GM12872 (cell line): ENCODE measurements around the gene RPP30.

Source experiments
- TF ChIP-seq, protein P1 (sequence below): IDR thresholded peaks from 3 replicates; pipeline ENCODE4 v1.5.1; 2011; ENCODE audit warnings: low read depth, mild to moderate bottlenecking, low read length, moderate library complexity; ENCODE audit not compliant: insufficient read depth

RPP30 gene

DNA sequence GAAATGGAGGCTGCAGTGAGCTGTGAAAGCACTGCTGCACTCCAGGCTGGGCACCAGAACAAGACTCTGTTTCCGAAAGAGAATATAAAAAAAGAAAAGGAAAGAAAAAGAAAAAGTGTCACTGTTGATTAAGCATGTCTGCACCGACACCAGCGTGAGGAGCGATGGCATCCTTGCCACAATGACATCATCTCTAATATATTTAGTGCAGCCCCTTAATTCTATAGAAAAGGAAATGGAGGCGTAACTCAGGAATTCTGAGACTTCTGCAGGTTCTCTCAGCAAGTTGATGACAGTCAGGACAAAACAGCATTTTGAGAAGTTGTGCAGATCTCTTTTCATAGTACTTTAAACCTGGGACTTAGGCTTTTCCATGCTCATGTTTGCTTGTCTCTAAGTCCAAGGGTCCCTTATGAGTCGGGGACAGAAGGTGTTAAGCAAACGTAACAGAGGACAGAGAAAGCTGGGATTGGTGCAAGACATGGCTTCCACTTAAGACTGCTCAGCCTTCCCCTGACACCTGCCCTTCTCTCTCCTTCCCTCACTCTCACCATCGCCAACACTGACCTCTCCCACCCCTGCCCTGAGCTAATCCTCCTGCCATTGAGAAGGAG lies 66.0 kb downstream of the RPP30 start:
- TF ChIP-seq, protein P1, sequence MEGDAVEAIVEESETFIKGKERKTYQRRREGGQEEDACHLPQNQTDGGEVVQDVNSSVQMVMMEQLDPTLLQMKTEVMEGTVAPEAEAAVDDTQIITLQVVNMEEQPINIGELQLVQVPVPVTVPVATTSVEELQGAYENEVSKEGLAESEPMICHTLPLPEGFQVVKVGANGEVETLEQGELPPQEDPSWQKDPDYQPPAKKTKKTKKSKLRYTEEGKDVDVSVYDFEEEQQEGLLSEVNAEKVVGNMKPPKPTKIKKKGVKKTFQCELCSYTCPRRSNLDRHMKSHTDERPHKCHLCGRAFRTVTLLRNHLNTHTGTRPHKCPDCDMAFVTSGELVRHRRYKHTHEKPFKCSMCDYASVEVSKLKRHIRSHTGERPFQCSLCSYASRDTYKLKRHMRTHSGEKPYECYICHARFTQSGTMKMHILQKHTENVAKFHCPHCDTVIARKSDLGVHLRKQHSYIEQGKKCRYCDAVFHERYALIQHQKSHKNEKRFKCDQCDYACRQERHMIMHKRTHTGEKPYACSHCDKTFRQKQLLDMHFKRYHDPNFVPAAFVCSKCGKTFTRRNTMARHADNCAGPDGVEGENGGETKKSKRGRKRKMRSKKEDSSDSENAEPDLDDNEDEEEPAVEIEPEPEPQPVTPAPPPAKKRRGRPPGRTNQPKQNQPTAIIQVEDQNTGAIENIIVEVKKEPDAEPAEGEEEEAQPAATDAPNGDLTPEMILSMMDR, result no peak

DNA sequence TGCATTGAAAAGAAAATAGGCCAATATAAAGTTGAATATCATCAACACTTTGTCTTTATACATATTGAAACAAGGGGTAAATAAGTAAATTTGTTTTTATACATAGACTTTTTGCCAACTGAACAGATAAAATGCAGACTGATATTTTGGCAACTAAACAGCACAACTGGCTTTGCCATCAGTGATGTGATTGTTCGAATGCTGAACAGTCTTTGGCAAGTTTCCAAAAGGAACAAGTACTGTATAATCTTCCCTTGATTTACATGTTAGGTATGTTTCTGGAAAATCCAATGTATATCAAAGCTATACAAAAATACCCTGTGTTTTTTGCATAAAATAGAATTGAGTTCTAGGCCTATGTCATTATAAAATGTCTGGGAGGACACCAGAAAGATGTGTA lies 67.3 kb downstream of the RPP30 start:
- TF ChIP-seq, protein P1, result no peak

DNA sequence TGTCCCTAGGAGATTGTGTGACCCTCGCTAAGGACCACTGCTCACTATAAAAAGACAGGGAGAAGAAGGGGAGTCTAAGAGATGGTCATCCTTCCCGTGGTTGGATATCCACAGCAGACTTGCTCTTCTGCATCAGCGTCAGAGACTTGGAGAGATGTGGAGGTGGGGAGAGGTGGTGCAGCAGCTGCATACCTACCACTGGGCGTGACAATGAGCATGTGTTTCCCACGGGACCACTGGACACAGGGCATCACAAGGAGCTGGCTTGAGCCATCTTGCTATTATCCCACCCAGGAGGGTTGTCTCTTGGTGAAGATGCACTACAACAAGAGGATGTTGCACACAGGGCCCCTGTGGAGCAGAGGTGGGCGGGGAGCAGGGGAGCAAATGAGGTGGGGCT lies 67.9 kb downstream of the RPP30 start:
- TF ChIP-seq, protein P1, result no peak

DNA sequence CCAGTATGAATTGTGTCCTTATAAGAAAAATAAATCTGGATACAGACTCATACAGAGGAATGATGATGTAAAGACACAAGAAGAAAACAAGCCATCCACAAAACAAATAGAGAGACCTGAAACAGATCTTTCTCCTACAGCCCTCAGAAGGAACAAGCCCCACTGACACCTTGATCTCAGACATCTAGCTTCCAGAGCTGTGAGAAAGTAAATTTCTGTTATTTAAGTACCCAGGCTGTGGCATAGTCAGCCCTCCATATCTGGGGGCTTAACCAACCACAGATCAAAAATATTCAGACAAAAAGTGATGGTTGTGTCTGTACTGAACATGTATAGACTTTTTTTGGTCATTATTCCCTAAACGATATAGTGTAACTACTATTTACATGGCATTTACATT lies 73.0 kb downstream of the RPP30 start:
- TF ChIP-seq, protein P1, result no peak

DNA sequence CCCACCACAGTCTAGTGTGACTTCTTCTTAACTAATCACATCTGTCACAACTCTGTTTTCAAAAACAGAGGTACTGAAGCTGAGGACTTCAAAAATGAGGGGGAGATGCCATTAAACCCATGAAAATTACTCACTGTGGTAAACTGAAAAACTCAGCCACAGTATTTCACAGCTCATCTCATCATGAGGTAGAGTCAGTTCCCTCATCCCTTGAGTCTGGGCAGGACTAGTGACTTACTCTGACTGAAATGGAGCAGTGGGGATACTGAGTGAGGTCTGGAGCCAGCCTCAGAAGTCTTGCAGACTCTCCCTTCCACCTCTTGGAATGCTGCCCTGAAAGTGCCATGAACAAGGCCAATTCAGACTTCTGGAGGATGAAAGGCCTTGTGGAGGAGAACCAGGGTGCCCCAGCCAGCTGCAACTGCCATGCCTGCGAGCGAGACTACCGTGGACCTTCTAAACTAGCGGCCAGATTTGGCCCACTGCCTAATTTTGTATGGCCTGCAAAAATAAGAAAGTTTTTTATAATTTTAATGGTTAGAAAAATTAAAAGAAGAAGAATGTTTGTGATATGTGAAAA lies 73.8 kb downstream of the RPP30 start:
- TF ChIP-seq, protein P1, result no peak

DNA sequence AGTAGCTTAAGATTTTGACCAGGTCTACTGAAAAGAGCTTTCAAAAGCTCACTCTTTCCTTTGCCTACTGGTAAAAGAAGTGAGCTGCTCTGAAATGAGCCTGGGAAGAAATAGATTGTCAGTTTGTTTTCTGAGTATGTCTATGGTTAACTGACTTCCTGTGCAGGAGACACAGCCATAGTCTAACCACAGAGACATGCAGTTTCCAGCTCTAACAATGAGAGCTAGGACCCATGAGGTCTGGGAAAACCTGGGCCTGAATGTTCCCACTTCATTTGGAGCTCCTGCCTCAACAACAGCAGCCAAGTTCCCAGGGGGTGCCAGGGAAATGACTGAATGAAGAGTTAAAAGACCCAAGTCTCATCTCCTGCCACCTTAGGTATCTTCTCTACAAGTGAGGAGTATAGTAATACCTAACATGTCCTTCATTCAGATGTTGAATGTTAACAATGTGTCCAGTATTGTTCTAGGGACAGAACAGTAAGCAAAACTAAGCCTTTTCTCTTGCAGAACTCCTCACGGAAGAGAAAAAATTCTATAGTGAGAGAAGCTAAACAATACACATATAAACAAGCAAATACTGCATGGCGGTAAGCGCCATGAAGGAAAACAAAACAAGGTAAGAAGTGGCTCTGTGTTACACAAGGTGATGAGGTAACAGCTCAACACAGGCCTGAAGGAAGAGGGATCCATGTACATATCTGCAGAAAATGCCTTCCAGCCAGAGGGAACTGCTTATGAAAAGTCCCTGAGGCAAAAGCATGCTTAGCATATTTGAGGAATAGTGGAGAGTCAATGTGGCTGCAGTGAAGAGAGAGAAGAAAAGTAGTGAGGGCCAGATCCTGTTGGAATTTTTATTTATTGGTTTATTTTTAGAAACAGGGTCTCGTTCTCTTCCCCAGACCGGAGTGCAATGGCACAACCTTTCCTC lies 75.5 kb downstream of the RPP30 start:
- TF ChIP-seq, protein P1, result no peak
